Nucleus accumbens (tissue), 56 donors: ENCODE results near the gene NAXE.
A peak's percentile ranks its signal among the peaks of the same experiment; 100 is the strongest.

Experiments
- DNase-seq, 56 donors: peaks; one replicate each; lab custom pipeline; 2025; lab: John Stamatoyannopoulos, UW

Gene NAXE

DNA sequence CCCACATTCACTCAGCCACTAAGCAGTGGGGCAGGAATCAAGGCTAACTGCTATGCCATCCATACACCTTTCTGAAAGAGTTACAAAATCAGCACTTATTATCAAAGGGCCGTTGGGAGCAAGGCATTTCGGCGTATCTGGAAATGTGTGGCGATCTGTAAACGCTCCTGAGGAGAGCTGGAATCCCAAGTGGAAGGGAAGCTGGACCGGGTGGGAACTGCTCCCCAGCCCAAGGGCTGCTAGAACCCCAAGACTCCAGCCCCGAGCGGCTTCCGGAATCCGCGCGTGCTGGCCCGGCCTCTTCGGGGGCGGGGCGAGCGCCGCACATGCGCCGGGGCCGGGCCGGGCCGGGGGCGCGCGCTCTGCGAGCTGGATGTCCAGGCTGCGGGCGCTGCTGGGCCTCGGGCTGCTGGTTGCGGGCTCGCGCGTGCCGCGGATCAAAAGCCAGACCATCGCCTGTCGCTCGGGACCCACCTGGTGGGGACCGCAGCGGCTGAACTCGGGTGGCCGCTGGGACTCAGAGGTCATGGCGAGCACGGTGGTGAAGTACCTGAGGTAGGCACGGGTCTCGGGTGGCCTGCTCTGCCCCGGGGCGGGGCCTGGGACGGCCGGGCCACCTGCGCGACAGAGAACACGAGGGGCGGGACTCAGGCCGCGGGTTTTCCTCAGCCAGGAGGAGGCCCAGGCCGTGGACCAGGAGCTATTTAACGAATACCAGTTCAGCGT lies at the start of gene NAXE:
Gene NAXE (plus strand): TSS at position 345 of the 726 bp plus-strand sequence. CDS start 29 bp downstream, at position 374.
- DNase-seq: peak in 52 of 56 donors; percentile 20 to 83 (median 68)

DNA sequence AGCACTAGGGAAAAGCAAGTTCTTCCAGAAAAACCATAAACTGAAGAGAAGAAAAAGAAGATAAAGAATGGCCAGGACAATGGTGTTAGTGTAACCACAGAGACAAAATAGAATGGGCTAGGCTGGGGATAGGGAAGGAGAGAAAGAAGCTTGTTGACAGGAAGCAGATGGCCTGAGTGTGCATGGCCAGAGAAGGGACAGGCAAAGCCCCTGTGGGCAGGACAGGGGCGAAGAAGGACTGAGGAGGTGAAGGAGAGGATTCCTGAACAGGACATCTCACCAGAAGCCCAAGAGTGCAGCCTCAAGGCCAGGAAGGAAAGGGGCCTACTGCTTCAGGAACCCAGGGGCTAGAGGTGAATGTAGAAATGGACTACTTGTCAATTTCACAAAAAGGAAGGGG lies 48.5 kb upstream of the NAXE start:
- DNase-seq: no peak

DNA sequence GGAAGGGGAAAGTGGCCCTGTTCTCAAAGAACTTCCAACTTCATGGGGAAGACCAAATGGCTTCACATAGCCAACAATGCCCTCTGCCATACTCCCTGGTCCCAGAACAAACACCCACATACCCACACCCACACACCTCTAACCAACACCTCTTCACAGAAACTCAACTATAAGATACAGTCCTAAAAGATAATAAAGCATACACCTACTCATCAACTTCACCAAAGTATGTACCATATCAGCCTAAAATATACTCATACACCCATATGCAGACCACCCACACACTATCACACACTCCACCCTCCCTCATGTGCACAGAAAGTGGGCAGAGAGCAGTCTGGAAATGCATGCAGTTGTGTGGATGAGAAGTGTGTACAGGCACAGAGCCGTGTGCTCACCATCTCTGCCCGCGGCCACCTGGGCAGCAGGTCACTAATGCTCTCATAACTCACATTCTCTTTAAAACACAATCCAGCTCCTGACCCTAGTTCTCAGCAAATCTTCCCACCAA lies 46.9 kb upstream of the NAXE start:
- no peak for DNase-seq

- DNase-seq: no peak
These were observed 45.3 kb upstream of the NAXE start for GRCh38 chr1:156546267-156546666.

- no peak for DNase-seq
These were observed 44.1 kb upstream of the NAXE start for GRCh38 chr1:156547434-156547833.

- no peak for DNase-seq
These were observed 43.6 kb upstream of the NAXE start for GRCh38 chr1:156547982-156548381.

GRCh38 chr1:156549390-156549789 lies 42.2 kb upstream of the NAXE start:
- DNase-seq: no peak

DNA sequence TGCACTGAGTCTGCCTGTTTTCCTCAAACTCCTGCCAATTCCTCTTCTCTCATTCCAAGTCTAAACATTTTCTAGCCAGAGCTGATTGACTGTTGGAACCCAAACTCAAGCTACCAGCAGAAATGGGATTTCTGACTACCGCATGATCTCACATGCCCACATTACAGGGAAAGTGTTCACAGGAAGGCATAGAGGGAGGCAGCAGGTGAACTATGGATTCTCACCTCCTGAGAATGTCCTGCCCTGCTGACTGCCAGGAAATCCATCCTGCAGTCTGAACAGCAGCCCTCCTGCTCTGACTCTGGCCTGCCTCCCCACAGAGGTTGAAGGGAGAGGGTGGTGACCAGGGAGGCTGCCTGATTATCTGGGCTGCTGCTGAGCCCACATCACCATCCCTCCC lies 41.7 kb upstream of the NAXE start:
- no peak for DNase-seq

DNA sequence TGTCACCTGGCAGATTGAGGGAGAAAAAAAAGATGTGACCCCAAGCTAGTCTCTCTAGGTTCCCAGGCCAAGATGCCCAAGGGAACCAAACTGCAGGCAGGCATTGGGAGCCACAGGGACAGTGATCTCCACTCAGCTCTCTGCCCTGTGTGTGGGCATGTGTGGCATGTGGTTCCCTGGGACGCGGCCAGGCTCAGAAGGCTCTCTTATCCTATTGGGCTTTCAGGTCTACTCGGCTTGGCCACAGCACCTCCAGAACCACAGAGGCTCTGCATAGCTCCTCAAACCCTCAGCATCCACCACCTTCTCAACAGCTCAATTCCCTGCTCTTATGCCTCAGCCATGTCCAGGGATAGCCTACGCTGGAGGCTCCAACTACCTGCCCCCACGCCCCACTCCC lies 41.2 kb upstream of the NAXE start:
- no peak for DNase-seq

GRCh38 chr1:156551066-156551643 lies 40.4 kb upstream of the NAXE start:
- DNase-seq: no peak

- DNase-seq: no peak
These were observed 39.7 kb upstream of the NAXE start for GRCh38 chr1:156551869-156552268.

GRCh38 chr1:156552518-156552917 lies 39.1 kb upstream of the NAXE start:
- DNase-seq: no peak

- DNase-seq: peak in 15 of 56 donors; percentile 4 to 36 (median 18)
These were observed 38.6 kb upstream of the NAXE start for GRCh38 chr1:156552937-156553336.

DNA sequence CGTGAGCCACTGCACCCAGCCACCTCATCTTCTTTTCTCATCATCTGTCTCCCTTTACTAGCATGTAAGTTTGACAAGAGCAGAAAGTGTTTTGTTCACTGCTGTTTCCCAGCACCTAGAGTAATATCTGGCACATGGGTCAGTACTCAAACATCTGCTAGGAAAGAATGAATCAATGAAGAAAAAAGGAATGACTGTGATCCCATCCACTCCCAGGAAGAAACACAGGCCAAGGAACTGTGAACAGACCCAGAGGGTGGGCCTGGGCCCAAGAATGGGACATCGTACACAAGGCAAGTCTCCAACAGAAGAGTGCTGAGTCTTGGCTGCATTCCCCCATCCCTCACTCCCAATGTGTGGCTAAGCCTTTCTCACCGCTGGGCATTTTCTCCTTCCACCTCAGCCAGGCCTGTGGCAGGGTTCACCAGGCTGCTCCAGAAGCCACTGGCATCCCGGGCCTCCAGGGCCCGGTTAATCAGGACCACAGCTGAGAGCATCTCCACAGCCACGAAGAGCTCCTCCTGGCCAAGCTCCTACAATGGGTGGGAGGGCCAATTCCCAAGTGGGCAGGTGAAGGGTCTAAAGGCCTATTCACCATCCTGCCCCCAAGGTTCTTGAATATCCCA lies 37.6 kb upstream of the NAXE start:
- DNase-seq: peak in 1 of 56 donors; percentile 18

DNA sequence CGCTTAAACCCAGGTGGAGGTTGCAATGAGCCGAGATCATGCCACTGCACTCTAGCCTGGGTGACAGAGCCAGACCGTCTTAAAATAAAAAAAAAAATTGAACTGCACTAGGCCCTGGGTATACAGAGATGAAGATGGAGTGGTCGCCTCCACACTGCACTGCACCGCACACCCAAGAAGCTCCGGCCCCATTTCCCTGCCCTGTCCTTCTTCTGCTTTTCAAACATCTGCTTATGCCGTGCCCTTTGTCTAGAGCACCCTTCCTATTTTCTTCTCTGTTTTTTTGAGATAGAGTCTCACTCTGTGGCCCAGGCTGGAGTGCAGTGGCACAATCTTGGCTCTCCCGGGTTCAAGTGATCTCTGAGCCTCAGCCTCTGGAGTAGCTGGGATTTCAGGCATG lies 36.6 kb upstream of the NAXE start:
- no peak for DNase-seq

DNA sequence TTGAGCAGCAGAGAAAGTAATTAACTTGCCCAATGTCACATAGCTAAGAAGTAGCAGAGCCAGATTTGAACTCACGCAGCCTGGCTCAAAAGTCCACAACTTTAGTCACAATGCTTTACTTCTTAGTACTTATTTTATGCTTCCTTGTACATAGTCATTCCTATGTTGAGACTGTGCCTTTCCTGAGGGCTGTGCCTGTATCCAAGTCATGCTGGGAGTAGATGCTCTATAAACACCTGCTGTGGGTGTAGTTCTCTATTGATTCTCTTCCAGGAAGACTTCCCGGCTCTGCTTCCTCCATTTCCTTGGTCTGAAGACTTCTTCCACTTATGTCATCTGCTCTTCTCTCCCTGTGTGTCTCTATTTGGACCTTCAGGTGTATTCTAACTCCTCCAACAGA lies 35.9 kb upstream of the NAXE start:
- DNase-seq: no peak

DNA sequence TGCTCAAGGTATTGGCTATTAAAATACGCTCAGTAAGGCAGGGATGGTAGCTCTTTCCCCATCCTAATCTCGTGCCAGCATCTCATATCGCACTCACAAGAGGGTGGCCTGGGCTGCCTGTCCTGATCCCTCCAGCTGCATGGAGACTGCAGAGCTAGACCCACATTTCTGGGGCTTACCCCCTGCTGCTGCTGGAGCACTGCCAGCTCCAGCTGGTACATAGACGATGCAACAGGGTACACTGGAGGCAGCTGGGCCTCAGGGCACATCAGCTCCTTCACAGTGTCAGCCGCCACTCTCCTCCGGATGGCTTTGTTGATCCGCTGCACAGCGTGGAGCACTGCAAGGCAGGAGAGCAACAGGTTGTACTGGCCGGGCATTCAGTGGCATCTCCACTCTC lies 35.2 kb upstream of the NAXE start:
- no peak for DNase-seq

DNA sequence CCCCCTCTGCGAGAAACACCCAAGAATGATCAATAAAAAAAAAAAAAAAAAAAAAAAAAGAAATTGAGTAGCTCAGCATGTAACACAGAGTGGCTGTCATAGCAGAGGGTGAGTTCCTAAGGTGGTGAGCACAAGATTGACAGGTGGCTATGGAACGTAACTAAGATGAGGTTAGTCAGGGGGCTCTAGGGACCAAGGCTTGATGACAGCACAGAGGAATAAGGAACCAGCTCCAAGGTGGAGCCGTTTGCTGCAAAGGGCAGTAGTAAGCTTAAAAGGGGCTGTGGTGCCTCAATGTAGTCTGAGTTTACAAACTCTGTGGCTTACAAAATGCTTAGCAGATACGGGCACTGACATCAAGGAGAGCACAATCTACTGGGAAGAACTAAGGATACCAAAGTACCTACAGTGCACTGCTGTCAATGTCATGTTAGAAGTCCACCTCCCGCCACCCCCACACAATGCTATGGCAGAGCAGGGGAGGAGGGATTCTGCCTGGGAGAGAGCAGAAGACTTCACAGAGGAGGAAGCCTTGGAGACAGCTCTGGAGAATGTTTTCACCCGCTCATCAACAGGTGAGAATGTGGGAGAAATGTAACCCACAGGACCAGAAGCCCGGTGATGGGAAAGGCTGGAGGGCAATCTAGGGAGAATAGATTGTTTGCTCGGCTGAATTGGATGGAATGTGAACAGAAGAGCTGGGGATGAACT lies 32.3 kb upstream of the NAXE start:
- no peak for DNase-seq

DNA sequence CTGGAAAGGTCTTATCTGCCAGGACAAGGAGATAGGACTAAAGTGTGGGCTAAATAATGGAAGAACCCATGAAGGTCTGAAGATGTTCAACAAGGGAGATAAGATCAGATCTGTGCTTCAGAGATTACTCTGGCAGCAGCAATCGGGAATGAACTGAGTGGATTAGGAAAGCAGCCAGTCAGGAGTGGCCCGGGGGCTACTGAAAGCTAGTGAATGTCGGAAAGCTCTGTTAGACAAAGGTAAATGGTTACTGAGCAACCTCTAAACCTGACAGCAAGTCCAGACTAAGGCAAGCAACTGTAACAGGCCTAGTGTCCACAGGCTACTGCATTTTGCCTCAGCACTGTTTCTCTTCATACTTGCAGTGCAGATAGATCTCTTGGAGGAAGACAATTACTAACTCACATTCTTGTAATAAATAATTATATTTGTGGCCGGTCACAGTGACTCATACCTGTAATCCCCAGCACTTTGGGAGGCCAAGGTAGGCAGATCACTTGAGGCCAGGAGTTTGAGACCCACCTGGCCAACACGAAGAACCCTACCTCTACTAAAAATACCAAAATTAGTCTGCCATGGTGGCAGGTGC lies 31.7 kb upstream of the NAXE start:
- DNase-seq: no peak

GRCh38 chr1:156560585-156561163 lies 30.9 kb upstream of the NAXE start:
- DNase-seq: no peak
